Loucy (cell line): ENCODE measurements around the gene GNB3.

Source experiments
- EZH2phosphoT487 ChIP-seq: fragments of 200-600 bp; IDR thresholded peaks from 2 replicates; pipeline ENCODE4 v1.6.1; 2018; ENCODE audit warnings: antibody characterized with exemption, mild to moderate bottlenecking, moderate library complexity, borderline replicate concordance
- TF ChIP-seq, protein P1 (sequence below): fragments of 200-600 bp; sonication (generic); conservative IDR thresholded peaks from 2 replicates; pipeline ENCODE4 v1.5.1; 2014; ENCODE audit warnings: mild to moderate bottlenecking, antibody characterized with exemption, low read length

DNA sequence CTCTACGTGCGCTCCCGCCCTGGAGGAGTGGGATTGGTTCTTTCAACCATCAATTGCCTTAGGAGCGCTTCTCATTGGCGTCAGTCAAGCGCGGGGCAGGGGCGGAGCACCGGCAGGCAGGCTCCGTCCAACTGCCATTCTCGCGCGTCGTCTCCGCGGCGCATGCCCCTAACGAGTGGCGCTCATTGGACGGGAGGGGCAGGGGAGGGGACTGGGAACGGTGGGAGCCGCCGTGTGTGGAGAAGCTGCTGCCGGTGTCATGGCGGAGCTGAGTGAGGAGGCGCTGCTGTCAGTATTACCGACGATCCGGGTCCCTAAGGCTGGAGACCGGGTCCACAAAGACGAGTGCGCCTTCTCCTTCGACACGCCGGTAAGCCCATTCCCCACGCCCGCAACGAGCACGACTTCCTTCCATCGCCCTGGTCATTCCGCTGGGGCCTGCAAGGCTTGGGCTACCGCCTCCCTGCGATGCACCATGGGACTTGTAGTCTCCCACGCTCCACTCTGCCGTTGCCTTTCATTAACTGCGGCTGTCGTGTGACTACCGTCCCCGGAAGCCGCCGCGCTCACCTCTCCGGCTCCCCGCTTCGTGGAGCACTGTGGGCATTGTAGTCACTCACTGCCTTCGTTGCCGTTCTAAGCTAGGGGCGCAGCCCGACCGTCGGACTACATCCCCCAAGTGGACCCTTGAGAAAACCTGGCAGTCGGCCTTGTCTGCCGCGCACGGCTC is 11.4 kb downstream of the GNB3 start, which contains the start of gene USP5:
- TF ChIP-seq, protein P1, sequence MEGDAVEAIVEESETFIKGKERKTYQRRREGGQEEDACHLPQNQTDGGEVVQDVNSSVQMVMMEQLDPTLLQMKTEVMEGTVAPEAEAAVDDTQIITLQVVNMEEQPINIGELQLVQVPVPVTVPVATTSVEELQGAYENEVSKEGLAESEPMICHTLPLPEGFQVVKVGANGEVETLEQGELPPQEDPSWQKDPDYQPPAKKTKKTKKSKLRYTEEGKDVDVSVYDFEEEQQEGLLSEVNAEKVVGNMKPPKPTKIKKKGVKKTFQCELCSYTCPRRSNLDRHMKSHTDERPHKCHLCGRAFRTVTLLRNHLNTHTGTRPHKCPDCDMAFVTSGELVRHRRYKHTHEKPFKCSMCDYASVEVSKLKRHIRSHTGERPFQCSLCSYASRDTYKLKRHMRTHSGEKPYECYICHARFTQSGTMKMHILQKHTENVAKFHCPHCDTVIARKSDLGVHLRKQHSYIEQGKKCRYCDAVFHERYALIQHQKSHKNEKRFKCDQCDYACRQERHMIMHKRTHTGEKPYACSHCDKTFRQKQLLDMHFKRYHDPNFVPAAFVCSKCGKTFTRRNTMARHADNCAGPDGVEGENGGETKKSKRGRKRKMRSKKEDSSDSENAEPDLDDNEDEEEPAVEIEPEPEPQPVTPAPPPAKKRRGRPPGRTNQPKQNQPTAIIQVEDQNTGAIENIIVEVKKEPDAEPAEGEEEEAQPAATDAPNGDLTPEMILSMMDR: no peak
- no peak for TF ChIP-seq EZH2phosphoT487
